Measurements from ENCODE around the gene FTH1.

FTH1 gene

DNA sequence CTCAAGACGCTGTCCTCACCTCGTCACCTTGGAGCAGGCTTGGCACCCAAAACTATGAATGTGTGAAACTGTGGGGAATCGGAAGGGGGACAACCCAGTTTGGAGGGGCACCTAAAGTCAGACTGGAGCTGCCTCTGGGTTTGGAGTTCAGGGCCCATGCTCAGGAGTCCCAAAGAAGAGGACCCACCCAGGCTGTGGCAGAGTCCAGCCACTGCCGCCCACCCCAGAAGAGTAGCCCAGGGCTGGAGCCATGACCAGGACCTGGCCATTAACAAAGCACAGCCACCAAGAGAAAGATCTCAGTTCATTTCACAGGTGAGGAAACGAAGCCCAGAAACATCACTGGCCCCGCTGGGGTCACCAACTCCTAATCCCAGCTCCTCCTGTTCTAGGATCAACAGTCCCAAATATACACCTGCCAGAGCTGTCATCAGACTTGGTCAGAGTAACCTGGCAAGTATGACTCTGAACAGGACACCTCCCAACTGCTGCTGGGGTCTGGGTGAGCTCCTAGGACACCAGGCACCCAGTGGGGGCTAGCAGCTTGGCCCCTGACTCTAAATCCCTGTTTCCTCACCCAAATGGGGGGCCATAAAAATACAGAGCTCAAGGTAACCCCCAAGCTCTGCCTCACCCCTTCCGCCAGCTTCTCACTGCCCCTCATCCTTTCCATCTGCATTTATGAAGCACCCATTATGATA lies 52.8 kb downstream of the FTH1 start:
- no peak for DNase-seq

Measured in activated T-cell treated with anti-CD3 and anti-CD28 coated beads, Interleukin-2, amount 50 U/mL, for 48 hours (primary cell).